Measurements from ENCODE around the gene ADAMTSL2. TPM values are rescaled to one million over a fixed set of nuclear protein-coding genes. Genes with fewer than 3 reads are reported as not detected.

The ADAMTSL2 gene
- total and polyA plus RNA-seq, 4 donors = 1.8 to 18.2 (median 7.7) TPM

DNA sequence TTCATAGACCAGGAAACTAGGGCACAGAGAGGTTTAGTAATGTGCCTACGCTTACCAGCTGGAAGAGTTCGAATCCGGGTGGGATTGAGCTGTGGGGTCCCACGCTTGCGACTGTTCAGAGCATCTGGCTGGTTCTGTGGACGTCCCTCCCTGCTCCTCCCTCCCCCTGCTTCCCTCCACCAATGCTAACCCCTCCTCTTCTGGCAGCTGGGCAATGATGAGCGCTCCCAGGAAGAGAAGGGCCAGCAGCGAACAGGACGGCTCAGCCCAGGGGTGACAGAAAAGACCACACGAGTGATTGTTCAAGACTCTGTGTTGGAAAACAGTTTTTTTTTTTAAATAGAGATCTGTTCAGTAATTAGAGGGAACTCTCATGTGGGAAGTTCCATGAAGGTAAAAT, 67.8 kb downstream of the ADAMTSL2 start (continued):
- TF ChIP-seq, protein P1, sequence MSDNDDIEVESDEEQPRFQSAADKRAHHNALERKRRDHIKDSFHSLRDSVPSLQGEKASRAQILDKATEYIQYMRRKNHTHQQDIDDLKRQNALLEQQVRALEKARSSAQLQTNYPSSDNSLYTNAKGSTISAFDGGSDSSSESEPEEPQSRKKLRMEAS (IDR thresholded peaks at IDR 0.05) = no peak
- TF ChIP-seq RAD21 (IDR thresholded peaks at IDR 0.05) = no peak
- no peak for TF ChIP-seq SP1 (IDR thresholded peaks at IDR 0.05)
- no peak for TF ChIP-seq HNF4G (IDR thresholded peaks at IDR 0.05)

DNA sequence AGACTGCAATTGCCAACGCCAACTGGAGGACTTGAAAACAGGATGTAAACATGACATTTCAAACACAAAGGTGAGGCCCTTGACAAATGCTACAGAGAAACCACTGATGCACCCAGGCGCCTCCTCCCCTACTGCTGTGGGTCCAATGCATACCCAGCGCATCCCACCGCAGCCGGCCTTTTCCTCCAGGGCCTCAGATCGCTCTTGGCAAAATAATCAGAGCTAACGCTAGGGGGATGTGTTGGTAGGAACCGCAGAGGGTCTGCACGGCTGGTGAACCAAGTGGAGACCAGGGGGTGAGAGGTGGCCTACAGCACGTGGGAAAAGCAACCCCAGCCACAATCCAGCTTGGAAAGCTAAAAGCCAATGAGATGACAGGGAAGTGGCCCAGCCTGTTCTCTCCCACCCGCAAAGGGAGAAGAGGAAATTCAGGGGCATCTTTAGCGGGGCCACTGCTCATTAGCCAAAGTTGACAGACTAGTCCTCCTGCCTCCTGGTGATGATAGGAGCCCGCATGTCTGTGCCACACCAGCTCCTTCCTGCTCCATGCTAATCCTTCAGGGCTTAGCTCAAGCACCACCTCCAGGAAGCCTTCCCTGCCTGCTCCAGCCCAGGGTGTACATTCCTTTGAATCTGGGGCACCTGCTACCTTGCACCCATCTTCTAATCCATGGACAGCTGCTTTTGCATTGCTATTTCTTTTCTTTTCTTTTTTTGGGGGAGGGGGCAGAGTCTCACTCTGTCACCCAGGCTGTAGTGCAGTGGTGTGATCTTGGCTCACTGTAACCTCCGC, 68.8 kb downstream of the ADAMTSL2 start:
- Histone ChIP-seq H3K9ac (ENCODE audit: low read depth in 1 of 2, low read length in 2 of 2) (no peak overlapping the region), H3K4me1 (ENCODE audit: control insufficient read depth in 4 of 4, insufficient read depth in 4 of 4, low read length in 3 of 4) (no peaks in the 10 kb centered on the region), H3K27me3 (ENCODE audit: control insufficient read depth in 4 of 4, insufficient read depth in 4 of 4, low read length in 3 of 4) (peaks cover 0 to 2% (median 0%) of the 10 kb centered on the region in 4 donors), H3K36me3 (ENCODE audit: control insufficient read depth in 4 of 4, insufficient read depth in 3 of 4, low read depth in 1 of 4, low read length in 3 of 4) (no peaks in the 10 kb centered on the region), H3K27ac (ENCODE audit: low read depth in 1 of 2, low read length in 2 of 2) (no peak overlapping the region), H3K4me3 (ENCODE audit: low read depth in 1 of 3, low read length in 3 of 3) (no peak overlapping the region), H3K9me3 (ENCODE audit: control insufficient read depth in 4 of 4, low read length in 3 of 4) (no peaks in the 10 kb centered on the region)
- WGBS = 73% methylated on average over 14 of the region's 14 CpGs
- TF ChIP-seq EGR1 (IDR thresholded peaks at IDR 0.05; ENCODE audit: low read depth in 2 of 2) = no peak
- TF ChIP-seq FOXA1 (IDR thresholded peaks at IDR 0.05) = no peak
- TF ChIP-seq, protein P2, sequence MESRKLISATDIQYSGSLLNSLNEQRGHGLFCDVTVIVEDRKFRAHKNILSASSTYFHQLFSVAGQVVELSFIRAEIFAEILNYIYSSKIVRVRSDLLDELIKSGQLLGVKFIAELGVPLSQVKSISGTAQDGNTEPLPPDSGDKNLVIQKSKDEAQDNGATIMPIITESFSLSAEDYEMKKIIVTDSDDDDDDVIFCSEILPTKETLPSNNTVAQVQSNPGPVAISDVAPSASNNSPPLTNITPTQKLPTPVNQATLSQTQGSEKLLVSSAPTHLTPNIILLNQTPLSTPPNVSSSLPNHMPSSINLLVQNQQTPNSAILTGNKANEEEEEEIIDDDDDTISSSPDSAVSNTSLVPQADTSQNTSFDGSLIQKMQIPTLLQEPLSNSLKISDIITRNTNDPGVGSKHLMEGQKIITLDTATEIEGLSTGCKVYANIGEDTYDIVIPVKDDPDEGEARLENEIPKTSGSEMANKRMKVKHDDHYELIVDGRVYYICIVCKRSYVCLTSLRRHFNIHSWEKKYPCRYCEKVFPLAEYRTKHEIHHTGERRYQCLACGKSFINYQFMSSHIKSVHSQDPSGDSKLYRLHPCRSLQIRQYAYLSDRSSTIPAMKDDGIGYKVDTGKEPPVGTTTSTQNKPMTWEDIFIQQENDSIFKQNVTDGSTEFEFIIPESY (IDR thresholded peaks at IDR 0.05) = no peak
- TF ChIP-seq NR2F2 (IDR thresholded peaks at IDR 0.05) = no peak
- TF ChIP-seq, protein P3, sequence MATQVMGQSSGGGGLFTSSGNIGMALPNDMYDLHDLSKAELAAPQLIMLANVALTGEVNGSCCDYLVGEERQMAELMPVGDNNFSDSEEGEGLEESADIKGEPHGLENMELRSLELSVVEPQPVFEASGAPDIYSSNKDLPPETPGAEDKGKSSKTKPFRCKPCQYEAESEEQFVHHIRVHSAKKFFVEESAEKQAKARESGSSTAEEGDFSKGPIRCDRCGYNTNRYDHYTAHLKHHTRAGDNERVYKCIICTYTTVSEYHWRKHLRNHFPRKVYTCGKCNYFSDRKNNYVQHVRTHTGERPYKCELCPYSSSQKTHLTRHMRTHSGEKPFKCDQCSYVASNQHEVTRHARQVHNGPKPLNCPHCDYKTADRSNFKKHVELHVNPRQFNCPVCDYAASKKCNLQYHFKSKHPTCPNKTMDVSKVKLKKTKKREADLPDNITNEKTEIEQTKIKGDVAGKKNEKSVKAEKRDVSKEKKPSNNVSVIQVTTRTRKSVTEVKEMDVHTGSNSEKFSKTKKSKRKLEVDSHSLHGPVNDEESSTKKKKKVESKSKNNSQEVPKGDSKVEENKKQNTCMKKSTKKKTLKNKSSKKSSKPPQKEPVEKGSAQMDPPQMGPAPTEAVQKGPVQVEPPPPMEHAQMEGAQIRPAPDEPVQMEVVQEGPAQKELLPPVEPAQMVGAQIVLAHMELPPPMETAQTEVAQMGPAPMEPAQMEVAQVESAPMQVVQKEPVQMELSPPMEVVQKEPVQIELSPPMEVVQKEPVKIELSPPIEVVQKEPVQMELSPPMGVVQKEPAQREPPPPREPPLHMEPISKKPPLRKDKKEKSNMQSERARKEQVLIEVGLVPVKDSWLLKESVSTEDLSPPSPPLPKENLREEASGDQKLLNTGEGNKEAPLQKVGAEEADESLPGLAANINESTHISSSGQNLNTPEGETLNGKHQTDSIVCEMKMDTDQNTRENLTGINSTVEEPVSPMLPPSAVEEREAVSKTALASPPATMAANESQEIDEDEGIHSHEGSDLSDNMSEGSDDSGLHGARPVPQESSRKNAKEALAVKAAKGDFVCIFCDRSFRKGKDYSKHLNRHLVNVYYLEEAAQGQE (IDR thresholded peaks at IDR 0.05) = no peak
- TF ChIP-seq GABPA (IDR thresholded peaks at IDR 0.05 in 1 of 2, conservative IDR thresholded peaks at IDR 0.05 in 1 of 2) = no peak
- TF ChIP-seq RXRA (IDR thresholded peaks at IDR 0.05) = no peak
- no peak for TF ChIP-seq JUND (IDR thresholded peaks at IDR 0.05)
- no peak for TF ChIP-seq FOXA2 (IDR thresholded peaks at IDR 0.05)
- no peak for TF ChIP-seq SP1 (IDR thresholded peaks at IDR 0.05)
- TF ChIP-seq, protein P4, sequence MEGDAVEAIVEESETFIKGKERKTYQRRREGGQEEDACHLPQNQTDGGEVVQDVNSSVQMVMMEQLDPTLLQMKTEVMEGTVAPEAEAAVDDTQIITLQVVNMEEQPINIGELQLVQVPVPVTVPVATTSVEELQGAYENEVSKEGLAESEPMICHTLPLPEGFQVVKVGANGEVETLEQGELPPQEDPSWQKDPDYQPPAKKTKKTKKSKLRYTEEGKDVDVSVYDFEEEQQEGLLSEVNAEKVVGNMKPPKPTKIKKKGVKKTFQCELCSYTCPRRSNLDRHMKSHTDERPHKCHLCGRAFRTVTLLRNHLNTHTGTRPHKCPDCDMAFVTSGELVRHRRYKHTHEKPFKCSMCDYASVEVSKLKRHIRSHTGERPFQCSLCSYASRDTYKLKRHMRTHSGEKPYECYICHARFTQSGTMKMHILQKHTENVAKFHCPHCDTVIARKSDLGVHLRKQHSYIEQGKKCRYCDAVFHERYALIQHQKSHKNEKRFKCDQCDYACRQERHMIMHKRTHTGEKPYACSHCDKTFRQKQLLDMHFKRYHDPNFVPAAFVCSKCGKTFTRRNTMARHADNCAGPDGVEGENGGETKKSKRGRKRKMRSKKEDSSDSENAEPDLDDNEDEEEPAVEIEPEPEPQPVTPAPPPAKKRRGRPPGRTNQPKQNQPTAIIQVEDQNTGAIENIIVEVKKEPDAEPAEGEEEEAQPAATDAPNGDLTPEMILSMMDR (IDR thresholded peaks at IDR 0.05; ENCODE audit: low read depth, low read length, missing input control) = no peak
- no peak for TF ChIP-seq YY1 (IDR thresholded peaks at IDR 0.05)
- no peak for DNase-seq (ENCODE audit: low spot score)
